Measurements from ENCODE around the gene REEP2.

GRCh38 chr5:138435943-138436342 is 2.9 kb upstream of the REEP2 start:
- TF ChIP-seq CTCF (IDR thresholded peaks at IDR 0.05) (no peak), POLR2A (IDR thresholded peaks at IDR 0.05) (no peak)

Measured in uterus (tissue), 2 donors.